ENCODE measurements around the gene HMCN1.

GRCh38 chr1:186149591-186149990 lies 415.4 kb downstream of the HMCN1 start:
- TF ChIP-seq POLR2A (IDR thresholded peaks at IDR 0.05), result no peak
- TF ChIP-seq CTCF (IDR thresholded peaks at IDR 0.05), result no peak

All from adrenal gland (tissue), 5 donors.